ENCODE measurements around the gene CRIM1.

- TF ChIP-seq CTCF (conservative IDR thresholded peaks at IDR 0.05) = no peak
- no peak for TF ChIP-seq EZH2 (IDR thresholded peaks at IDR 0.05; ENCODE audit: low read depth)
Observed at GRCh38 chr2:36477746-36478145, 122.2 kb downstream of the CRIM1 start.

Measured in PC-9 (cell line).